NOMO-1 treated with dmso at 0.1 percent for 144 hours (cell line): ENCODE results near the gene CALM3.
"Not testable (repeated sequence)": the region's sequence is repeated elsewhere in the genome, so short reads cannot be mapped to it uniquely, and the experiment has no call there.

Experiments
- DNase-seq: peaks from one replicate; lab custom pipeline; 2025; ENCODE audit not compliant: unreplicated experiment; lab: John Stamatoyannopoulos, UW

CALM3 gene

DNA sequence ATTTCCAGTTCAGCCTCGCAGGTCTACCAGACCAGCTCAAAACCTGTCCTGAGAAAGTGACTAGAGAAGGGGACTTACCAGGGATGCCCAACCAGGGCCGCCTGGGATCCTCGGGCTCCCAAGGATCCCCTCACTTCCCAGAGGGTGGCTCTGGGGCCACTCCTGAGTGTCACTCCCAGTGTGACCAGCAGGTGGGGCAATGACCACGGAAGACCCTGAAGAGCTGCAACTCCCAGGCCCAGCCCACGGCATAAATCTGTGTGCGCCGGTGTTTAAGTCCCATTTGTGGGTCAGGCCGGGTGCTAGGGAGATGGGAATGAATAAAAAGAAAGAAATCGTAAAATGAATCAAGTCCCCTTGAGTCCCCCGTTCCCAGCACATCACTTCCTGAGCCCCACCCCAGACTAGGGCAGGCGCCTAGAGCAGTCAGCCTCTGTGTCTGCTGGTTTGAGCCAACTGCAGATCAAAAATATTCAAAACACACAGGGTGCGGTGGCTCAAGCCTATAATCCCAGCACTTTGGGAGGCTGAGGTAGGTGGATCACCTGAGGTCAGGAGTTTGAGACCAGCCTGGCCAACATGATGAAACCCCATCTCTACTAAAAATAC, 13.1 kb downstream of the CALM3 start:
- no peak for DNase-seq

DNA sequence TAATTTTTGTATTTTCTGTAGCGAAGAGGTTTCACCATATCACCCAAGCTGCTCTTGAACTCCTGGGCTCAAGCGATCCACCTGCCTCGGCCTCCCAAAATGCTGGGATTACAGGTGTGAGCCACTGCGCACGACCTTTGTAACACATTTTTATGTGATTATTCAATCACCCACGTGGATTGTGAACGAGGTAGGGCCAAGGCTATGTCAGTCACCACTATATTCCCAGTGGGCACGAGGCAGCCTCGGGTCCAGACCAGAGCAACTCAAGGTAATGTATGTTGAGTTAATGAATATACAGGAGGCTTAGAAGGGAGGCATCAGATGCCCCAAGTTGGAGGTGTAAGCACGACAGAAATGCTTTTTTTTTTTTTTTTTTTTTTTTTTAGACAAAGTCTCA, 14.8 kb downstream of the CALM3 start:
- no peak for DNase-seq

DNA sequence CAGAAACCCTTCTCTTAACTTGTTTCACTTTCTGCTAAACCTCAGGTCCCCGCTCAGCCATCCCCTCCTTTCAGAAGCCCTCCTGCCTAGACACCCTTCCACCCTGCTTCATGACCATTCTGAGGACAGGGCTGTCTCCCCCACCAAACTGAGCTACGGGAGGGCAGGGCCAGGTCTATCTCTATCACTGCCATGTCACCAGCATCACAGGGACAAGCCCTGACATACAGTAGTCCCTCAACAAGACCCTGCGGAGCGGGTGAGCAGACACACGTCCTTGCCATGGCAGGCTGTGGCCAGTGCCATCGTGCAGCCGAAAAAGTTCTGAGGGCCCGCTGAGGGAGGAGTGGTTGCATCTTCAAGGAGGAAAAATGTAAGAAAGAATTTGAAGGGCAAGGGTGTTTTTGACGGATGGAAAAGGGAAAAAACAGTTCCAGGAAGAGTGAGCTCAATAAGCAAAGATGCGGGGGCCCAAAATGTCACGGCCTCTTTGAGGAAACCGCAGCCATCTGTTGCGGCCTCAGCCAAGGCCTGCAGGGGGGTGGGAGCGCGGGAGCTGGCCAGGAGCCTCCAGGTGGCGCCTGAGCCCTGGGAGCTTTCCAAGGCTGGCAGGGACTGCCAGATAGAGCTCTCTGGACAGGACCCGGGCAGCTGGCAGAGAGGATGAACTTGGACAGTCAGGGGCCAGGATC, 15.6 kb downstream of the CALM3 start:
- DNase-seq, result no peak

DNA sequence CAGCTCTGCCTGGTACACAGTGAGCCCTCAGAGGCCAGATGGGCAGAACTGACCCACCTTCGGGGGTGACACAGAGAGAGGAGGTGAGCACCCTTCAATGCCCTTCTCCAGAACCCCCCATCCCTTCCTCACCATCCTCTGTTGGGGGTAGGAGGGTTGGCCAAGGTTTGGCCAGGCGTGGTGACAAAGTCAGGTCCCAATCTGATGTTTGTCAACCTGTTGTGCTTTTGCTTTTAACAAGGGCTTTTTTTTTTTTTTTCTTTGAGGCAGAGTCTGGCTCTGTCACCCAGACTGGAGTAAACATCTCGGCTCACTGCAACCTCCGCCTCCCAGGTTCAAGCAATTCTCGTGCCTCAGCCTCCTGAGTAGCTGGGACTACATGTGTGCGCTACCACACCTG, 16.5 kb downstream of the CALM3 start:
- DNase-seq, result no peak

DNA sequence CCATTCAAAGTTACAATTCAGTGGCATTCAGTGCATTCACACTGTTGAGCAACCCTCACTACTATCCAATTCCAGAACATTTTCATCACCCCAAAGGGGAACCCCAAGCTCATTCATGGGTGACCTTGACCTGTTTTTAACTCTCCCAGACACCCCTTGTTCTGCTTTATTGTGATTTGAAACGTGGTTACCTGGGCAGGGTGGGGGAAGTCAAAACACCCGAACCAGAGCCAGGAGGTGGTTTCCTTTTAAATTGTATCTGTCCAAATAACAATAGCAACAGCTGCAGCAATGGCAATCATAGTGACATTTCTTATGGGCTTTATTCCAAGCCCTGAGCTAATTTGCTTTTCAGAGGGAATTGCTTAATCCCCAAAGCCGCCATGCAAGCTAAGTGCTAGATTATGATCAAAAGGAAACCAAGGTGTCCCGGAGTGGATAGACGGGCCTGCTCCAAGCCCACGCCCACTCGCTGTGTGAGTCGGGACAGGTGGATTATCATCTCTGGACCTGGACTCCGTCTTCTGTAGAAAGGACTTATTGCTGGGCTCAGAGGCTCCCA, 17.6 kb downstream of the CALM3 start:
- DNase-seq, result no peak

DNA sequence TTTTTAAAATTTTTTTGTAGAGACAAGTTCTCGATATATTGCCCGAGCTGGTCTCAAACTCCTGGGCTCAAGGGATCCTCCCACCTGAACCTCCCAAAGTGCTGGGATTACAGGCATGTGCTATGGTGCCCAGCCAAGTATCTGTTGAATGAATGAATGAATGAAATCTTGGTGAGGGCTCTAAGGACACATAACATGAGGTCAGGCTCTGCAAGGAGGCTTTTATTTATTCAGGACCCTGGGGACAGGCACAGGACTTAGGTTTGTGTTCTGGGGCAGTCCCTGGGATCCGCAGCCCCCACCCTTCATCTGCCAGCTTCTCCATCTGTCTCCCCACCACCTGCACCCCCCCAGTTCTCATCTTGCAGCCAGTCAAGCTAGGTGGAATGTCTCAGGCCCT, 19.1 kb downstream of the CALM3 start:
- no peak for DNase-seq

DNA sequence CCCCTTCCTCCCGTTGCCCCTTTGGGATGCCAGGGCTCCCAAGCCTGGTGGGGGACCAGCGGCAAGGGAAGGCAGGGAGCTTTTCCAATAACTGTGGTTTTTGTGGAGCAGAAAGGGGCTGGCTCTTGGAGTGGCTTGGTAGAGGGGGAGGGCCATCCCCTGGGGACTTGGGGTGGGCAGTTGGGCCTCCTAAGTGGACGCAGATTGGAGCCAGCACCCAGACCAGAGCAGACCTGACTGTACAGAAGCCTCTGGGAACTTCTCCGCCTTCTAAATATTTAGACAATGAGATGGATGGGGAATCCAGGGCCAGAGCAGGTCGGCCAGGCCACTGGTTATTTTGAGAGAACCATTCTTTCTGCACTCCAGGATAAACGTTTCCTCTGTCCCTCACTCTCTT, 19.6 kb downstream of the CALM3 start:
- DNase-seq, result no peak

DNA sequence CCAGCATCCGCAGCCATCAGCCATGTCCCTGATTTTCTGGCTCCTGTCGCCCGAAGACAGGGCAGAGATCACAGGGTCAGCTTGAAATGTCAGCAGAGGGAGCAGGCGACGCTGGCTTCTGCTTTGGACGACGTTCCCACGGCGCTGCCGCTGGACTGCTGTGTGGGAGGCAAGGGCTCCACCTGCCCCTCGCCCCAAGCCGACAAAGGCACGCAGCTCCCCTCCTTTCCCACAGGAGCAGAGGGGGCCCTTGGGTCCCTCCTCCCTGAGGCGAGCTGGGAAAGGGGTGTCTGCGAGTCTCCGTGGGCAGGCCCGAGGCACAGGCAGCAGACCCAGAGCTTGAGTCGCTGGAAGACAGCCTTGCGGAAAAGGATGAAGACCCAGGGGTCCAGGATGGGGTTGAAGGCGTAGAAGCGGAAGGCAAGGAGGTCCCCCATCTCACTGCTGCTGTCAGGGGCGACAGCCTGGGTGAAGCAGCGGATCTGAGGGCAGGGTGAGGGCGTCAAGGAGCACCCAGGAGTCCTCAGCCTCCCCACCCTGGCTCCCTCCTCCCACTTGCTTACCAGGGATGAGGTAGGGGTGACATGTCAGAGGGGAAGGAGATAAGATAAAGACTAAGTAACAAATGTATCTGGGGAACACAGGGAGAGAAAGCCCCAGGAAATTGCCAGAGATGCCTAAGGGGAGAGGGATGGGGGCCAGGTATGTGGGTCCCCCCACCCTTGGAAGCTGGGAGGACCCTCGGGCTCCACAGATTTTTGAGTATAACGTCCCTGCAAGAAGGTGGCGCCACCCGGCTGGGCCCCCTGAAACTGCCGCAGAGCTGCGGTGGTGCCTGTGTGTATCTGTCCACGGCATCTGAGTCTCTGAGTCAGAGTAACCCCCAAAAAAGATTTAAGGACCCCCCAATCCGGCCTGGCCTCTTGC, 20.3 kb downstream of the CALM3 start:
- no peak for DNase-seq

DNA sequence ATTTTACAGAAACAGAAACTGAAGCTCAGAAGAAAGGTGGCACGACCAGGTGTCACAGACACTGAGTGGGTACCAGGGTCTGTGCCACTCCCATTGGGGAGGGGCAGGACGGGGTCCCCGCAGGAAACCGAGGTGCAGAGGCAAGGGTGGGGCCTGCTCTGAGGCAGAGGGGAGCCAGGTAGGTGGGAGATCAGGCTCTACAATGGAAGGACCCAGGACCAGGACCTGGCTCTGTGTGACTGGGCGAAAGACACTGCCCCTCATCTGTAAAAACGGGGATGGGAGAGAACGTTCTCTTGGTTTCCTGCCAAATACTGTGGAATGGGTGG, 21.0 kb downstream of the CALM3 start:
- no peak for DNase-seq

DNA sequence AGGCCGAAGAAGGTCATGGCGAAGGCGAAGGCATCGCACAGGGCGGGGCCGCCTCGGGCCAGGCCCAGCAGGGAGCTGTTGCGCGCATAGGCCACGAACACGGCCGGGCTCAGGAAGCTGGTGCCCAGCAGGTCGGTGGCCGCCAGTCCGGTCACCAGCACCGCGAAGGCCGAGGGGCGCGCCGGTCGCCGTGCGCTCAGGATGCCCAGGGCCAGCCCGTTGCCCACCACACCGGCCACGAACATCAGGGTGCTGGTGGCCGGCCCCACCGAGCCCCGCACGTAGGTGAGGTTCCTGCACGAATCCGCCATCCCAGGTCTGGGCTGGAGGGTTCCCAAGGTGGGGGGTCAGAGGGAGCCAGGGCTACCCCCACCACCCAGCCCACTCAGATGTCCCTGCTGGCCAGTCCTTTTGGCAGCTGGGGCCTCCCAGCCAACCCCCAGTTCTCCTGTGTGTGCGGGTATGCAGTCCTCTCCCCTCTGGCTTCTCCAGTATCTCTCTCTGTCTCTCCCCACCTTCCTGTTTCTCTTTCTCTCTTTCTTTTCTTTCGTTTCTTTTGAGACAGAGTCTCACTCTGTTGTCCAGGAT, 22.9 kb downstream of the CALM3 start:
- no peak for DNase-seq

DNA sequence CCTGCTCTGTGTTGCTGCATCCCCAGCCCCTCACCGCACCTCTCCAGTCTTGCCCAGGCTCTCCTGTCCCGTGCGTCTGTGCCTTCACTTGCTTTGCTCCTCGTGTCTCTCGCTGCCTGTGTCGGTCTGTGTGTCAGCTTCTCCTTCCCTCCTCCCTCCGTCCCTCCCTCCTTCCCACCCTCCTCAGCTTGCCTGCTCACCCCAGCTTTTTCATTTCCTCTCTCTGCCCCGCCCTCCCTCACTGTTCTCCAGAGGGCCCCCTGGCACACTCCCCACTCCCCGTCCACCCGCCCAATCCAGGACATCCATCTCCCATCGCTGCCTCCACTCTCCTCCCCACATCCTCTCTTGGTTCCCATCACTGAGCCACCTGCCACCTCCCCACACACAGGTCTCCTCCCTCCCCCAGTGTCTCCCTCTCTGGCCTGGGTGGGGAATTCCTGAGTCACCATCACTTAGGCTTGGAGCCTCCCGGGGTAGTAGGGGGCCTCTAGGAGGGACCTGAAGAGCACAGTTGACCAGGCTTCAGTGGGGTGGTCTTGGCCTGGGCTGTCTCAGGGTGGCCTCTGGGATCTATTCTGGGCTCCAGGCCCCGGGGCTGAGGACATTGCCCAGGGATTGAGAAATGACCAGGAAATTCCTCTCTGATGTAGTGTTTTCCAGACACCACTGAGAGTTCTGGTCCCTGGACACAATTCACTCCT, 24.0 kb downstream of the CALM3 start, which contains the start of gene PTGIR:
TSS of gene PTGIR (minus strand) at position 132 of the 704 bp plus-strand sequence. CDS start 864 bp downstream, outside the sequence.
- DNase-seq, result peak; percentile 29

DNA sequence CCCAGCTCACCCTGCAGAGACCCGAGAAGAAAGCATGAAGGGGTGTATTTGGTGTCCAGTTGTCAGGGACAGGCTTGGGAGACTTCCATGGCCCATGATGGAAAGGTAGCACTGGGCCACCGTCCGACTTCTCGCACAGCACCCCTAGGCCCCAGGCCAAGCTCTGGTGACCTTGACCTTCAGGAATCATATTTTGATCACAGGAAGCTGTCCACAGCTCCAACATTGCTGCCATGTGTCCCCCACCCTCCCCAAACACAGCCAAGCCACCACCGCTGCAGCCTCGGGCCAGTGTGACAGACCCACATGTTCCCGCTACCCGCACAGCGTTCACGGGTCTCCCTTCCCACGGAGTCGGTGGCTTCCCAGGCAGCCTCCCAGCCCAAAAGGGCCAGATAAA, 24.6 kb downstream of the CALM3 start:
- DNase-seq, result no peak

DNA sequence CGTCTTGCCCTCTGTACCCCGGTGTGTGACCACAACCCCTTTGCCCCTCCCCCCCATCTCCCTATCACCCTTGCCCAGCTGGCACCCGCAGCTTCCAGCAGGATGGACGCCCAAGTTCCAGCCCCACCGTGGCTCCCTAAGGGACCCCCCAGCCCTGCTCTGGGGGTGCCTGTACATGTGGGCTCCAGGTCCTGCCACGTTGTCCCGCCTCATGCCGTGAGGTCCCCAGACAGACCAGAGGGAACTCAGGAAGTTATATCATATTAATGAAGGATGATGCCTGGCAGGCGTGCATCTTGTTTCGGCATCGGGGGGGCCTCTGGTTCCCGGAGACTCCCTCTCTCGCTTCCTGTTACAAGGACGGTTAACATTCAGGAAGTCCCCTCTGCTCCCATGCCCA, 25.3 kb downstream of the CALM3 start:
- DNase-seq, result no peak

DNA sequence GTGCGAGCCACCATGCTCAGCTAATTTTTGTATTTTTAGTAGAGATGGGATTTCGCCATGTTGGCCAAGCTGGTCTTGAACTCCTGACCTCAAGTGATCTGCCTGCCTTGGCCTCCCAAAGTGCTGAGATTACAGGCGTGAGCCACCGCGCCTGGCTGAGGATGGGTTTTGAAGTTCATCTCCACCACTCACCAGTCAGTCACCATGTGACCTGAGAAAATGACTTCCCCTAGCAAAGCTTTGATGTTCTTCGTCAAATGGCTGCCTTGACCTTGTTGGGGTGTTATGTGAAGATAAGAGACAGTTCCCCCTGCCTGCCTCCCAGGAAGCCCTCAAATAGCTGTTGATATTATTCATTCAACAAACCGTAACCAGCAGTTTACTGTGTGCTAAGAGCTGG, 27.8 kb downstream of the CALM3 start:
- DNase-seq, result not testable (repeated sequence)

DNA sequence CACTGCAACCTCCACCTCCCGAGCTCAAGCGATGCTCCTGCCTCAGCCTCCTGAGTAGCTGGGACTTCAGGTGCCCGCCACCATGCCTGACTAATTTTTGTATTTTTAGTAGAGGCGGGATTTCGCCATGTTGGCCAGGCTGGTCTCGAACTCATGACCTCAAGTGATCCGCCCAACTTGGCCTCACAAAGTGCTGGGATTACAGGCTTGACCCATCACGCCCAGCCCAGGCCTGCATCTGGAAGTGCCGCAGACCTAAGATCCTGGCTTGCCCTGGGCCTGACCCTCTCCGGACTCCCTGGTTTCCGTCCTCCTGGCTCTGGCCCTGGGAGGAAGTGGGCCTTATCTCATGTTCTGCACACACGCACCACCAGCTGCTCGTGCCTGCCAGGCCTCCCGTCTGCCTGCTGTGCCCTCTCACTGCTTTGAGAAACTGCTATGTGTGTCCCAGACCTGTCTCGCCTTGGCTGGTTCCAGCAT, 28.5 kb downstream of the CALM3 start:
- no peak for DNase-seq

DNA sequence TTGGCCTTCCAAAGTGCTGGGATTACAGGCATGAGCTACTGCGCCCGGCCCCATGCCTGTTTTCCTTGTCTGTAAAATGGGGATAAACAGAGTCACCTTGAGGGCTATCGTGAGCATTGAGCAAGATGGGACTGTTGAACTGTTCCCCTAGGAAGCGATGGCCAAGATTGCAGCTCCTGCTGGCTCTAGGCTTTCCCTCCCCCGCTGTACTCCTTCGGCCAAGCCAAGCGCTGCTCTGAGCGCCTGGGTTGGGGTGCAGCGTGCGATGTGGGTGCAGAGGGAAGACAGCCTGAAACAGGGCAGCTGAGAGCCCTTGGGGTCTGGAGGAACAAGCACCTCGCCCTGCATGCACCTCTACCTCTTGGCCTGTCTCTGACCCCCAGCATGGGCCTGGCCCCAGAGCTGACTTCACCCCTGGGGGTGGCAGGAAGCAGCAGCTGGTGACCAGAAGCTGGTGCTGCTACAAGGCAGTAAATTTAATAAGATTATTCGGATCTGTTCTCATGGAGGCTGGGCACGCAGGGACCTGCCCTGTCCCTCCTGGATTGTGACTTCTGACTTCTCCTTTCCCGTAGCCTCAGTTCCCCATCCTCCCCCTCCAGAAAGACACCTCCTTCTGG, 29.6 kb downstream of the CALM3 start:
- DNase-seq, result no peak

DNA sequence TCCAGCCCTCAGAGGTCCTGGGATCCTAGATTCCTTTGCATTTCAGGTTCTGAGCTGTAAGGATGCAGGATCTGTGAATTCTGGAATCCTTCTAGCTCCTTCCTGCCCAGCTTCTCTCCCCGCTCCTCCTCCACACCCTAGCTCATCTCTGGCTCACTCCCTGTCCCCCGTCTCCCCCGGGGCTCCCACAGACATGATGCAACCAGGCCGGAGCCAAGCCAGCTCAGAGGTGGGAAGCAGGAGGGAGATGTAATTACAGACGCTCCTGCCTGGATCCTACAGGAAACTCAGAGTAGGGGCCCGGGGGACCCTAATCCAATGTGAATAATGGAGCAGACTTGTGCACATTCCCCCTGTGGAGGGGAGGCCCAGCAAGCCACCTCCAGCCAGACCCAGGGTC, 30.4 kb downstream of the CALM3 start:
- DNase-seq, result no peak

DNA sequence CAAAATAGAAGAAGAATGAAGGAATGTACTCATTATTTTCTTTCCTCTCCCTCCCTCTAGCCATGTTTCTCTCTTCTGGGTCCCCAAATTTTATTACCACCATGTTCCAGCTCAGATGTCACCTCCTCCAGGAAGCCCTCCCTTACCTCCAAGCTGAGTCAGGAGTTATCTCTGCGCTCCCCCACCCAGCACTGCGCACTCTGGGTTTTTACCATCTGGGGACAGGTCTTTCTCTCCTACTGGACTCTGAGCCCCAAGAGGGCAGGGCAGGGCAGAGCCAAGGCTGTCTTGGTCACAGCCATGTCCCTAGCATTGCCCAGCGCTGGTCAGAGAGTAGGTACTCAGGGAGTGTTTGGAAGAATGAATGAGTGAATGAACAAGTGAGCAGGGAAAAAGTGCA, 32.0 kb downstream of the CALM3 start:
- DNase-seq, result no peak

DNA sequence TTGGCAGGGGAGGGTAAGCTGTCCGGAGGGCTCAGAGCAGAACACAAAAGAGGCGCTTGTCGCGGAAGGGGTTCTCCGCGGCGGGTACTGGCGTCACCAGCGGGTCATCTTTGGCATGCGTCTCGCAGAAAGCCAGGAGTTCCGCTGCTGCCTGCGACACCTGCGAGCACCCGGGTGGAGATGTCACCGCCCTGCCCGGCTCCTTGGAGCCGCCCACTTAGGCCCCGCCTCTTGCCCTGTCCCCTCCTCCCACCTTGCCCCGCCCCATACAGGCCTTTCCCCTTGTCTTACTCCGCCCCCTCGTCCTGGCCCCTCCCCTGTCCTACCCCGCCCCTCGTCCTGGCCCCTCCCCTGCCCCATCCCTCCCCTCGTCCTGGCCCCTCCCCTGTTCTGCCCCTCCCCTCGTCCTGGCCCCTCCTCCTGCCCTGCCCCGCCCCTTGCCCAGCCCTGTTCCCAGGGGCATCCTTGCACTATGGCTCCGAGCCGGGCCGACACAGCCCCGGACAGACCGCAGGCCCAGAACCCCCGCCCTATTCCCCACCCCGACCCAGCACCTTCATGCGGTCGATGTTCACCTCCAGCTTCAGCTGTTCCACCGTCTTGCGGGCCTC, 33.0 kb downstream of the CALM3 start:
- peak; percentile 63 for DNase-seq
